HepG2 (cell line): ENCODE data around the gene SLC22A23. TPM values are rescaled to one million over a fixed set of nuclear protein-coding genes. Genes with fewer than 3 reads are reported as not detected.

Experiments used
- ATAC-seq: fragments of 200-7000 bp; cut with Tn5 transposase; 3 replicates; pipeline ENCODE4 v1.9.1; 2020; ENCODE audit warnings: mild to moderate bottlenecking, moderate library complexity
- BruUV-seq: library from RNA; stranded (reverse); fragments of 400-500 nt; replicated peaks from 2 replicates; lab custom pipeline; 2021; lab: Mats Ljungman, UMichigan
- CTCF ChIA-PET: fragments of 300-600 bp; formaldehyde crosslinking; extraction: SDS; loops from one replicate; lab custom pipeline; 2021; ENCODE audit warnings: low total read pairs, inconsistent platforms, low intra/inter-chr PET ratio; lab: Yijun Ruan, JAX
- POLR2A ChIA-PET: fragments of 350-600 bp; sonication (Branson Sonifier 250); formaldehyde crosslinking; loops from one replicate; lab custom pipeline; 2020; ENCODE audit warnings: antibody characterized with exemption, inconsistent platforms; lab: Yijun Ruan, JAX
- DNase-seq: peaks from one replicate; pipeline ENCODE4 v3.0.0-alpha.2; 2015; ENCODE audit warnings: low spot score
- FAIRE-seq: peaks from 3 replicates; lab custom pipeline; 2011; peaks lifted over from hg19 to GRCh38; lab: Jason Lieb, UNC
- H2AFZ ChIP-seq: one replicate; pipeline ENCODE4 v1.6.1; 2011; ENCODE audit warnings: low read length, inconsistent platforms
- H3K27ac ChIP-seq: fragments of 300-600 bp; 3 replicates; pipeline ENCODE4 v1.8.0; 2011; ENCODE audit warnings: mixed run types, mild to moderate bottlenecking, mixed read lengths, low read length, inconsistent platforms; ENCODE audit not compliant: insufficient read depth; ENCODE audit errors: extremely low read length
- H3K27me3 ChIP-seq, 2 experiments: fragments of 200-600 bp in 1 of 2; 2 replicates in 1 of 2; 3 replicates in 1 of 2; pipeline versions ENCODE4 v1.6.0 to v1.8.0; 2011; ENCODE audit warnings: low read length in 2 of 2, mild to moderate bottlenecking in 2 of 2, moderate library complexity in 2 of 2, inconsistent platforms in 1 of 2; ENCODE audit not compliant: insufficient read depth in 2 of 2, control insufficient read depth in 1 of 2
- H3K36me3 ChIP-seq, 2 experiments: fragments of 200-600 bp in 1 of 2; replicated peaks in 1 of 2; 2 replicates in 1 of 2; 3 replicates in 1 of 2; pipeline versions ENCODE4 v1.5.1 to v1.8.0; 2011; ENCODE audit warnings: low read length in 2 of 2, inconsistent platforms in 1 of 2; ENCODE audit not compliant: insufficient read depth in 2 of 2, control insufficient read depth in 1 of 2
- H3K4me1 ChIP-seq: 2 replicates; pipeline ENCODE4 v1.5.1; 2012; ENCODE audit warnings: low read length, inconsistent platforms; ENCODE audit not compliant: insufficient read depth
- H3K4me2 ChIP-seq: 2 replicates; pipeline ENCODE4 v1.6.0; 2011; ENCODE audit warnings: low read depth, low read length, inconsistent platforms
- H3K4me3 ChIP-seq, 3 experiments: fragments of 200-600 bp in 1 of 3; sonication (generic), shearing (Covaris generic) in 1 of 3; replicated peaks in 1 of 3; 2 replicates each; pipeline ENCODE4 v1.5.1; 2011 to 2016; ENCODE audit warnings: low read length in 3 of 3, inconsistent platforms in 2 of 3, low read depth in 2 of 3, mild to moderate bottlenecking in 2 of 3, control low read depth in 1 of 3, mixed read lengths in 1 of 3; ENCODE audit not compliant: insufficient read depth in 1 of 3
- H3K79me2 ChIP-seq: one replicate; pipeline ENCODE4 v1.6.1; 2011; ENCODE audit warnings: low read length, inconsistent platforms; ENCODE audit not compliant: insufficient read depth
- H3K9ac ChIP-seq: 2 replicates; pipeline ENCODE4 v1.6.0; 2011; ENCODE audit warnings: mild to moderate bottlenecking, low read depth, low read length, inconsistent platforms; ENCODE audit not compliant: insufficient read depth
- H3K9me3 ChIP-seq: 2 replicates; pipeline ENCODE4 v1.5.1; 2012; ENCODE audit warnings: mild to moderate bottlenecking, low read length
- H4K20me1 ChIP-seq: 2 replicates; pipeline ENCODE4 v1.6.0; 2011; ENCODE audit warnings: inconsistent platforms, mild to moderate bottlenecking, low read length, moderate library complexity; ENCODE audit not compliant: insufficient read depth
- CAMTA2 ChIP-seq: sonication (generic); formaldehyde crosslinking; IDR thresholded peaks from 2 replicates; pipeline ENCODE4 v1.4.0; 2020; ENCODE audit warnings: mild to moderate bottlenecking, missing genetic modification reagents, borderline replicate concordance
- CREM ChIP-seq, 2 experiments: sonication (generic) in 1 of 2; formaldehyde crosslinking in 1 of 2; IDR thresholded peaks; 2 replicates each; pipeline versions ENCODE4 v1.4.0 to v1.6.1; 2016 to 2020; ENCODE audit warnings: antibody characterized with exemption in 1 of 2, mild to moderate bottlenecking in 1 of 2, missing genetic modification reagents in 1 of 2
- HMGA1 ChIP-seq: sonication (generic); formaldehyde crosslinking; conservative IDR thresholded peaks from 2 replicates; pipeline ENCODE4 v1.4.0; 2020; ENCODE audit warnings: missing genetic modification reagents
- HNRNPLL ChIP-seq: fragments of 200-400 bp; formaldehyde crosslinking; IDR thresholded peaks from 2 replicates; pipeline ENCODE4 v1.6.1; 2017; ENCODE audit warnings: mild to moderate bottlenecking, low read depth, low read length; ENCODE audit not compliant: poor library complexity, severe bottlenecking
- KLF13 ChIP-seq: sonication (generic); formaldehyde crosslinking; IDR thresholded peaks from 2 replicates; pipeline ENCODE4 v1.4.0; 2020; ENCODE audit warnings: mild to moderate bottlenecking, missing genetic modification reagents
- MYC ChIP-seq: sonication (generic); formaldehyde crosslinking; IDR thresholded peaks from 2 replicates; pipeline ENCODE4 v1.9.0; 2021; ENCODE audit warnings: missing genetic modification reagents, borderline replicate concordance
- POLR2AphosphoS5 ChIP-seq: IDR thresholded peaks from 2 replicates; pipeline ENCODE4 v1.6.1; 2012; ENCODE audit warnings: low read depth, low read length
- TCF12 ChIP-seq, 2 experiments: fragments of 450-650 bp in 1 of 2; sonication (generic) in 1 of 2; formaldehyde crosslinking in 1 of 2; IDR thresholded peaks; 2 replicates each; pipeline versions ENCODE4 v1.6.1 to v1.8.0; 2017 to 2022; ENCODE audit warnings: antibody characterized with exemption in 1 of 2, mild to moderate bottlenecking in 1 of 2, missing genetic modification reagents in 1 of 2, moderate library complexity in 1 of 2
- U2AF2 ChIP-seq: fragments of 200-400 bp; formaldehyde crosslinking; IDR thresholded peaks from 2 replicates; pipeline ENCODE4 v1.6.1; 2017; ENCODE audit warnings: low read depth, mild to moderate bottlenecking, low read length
- ZFP41 ChIP-seq: sonication (generic); formaldehyde crosslinking; IDR thresholded peaks from 2 replicates; pipeline ENCODE4 v1.4.0; 2020; ENCODE audit warnings: mild to moderate bottlenecking, missing genetic modification reagents, borderline replicate concordance
- ZMYM3 ChIP-seq: sonication (generic); formaldehyde crosslinking; IDR thresholded peaks from 2 replicates; pipeline ENCODE4 v1.5.1; 2020; ENCODE audit warnings: mild to moderate bottlenecking, missing genetic modification reagents
- ZNF232 ChIP-seq: sonication (generic); formaldehyde crosslinking; IDR thresholded peaks from 2 replicates; pipeline ENCODE4 v1.4.0; 2020; ENCODE audit warnings: missing genetic modification reagents, borderline replicate concordance
- ZNF30 ChIP-seq: sonication (generic); formaldehyde crosslinking; IDR thresholded peaks from 2 replicates; pipeline ENCODE4 v1.5.0; 2020; ENCODE audit warnings: mild to moderate bottlenecking, missing genetic modification reagents
- ZNF326 ChIP-seq: sonication (generic); formaldehyde crosslinking; IDR thresholded peaks from 2 replicates; pipeline ENCODE4 v1.4.0; 2020; ENCODE audit warnings: missing genetic modification reagents, borderline replicate concordance
- ZNF33A ChIP-seq: sonication (generic); formaldehyde crosslinking; IDR thresholded peaks from 2 replicates; pipeline ENCODE4 v1.5.1; 2020; ENCODE audit warnings: missing genetic modification reagents, mild to moderate bottlenecking, moderate library complexity, borderline replicate concordance
- WGBS: methylation state at CpG from one replicate; pipeline ENCODE4 v1.1.6; 2017; ENCODE audit warnings: low lambda C conversion rate; 5-methylcytosine and 5-hydroxymethylcytosine counted together
- in situ Hi-C: cut with HindIII; loops from 2 replicates; pipeline ENCODE4 v1.10.0; 2017; ENCODE audit warnings: low pct_unique_long_range_greater_than_20kb; ENCODE audit not compliant: extremely low pct_ligation_motif_present
- intact Hi-C: fragments of 100-400 bp; cut with micrococcal nuclease; formaldehyde crosslinking; loops from one replicate; pipeline ENCODE4 v1.10.0; 2022; ENCODE audit not compliant: unreplicated experiment
- polyA plus RNA-seq, 8 experiments: library from polyadenylated mRNA; depleted of rRNA in 3 of 8; stranded (reverse) in 7 of 8; unstranded in 1 of 8; fragments of >200 nt; fragmentation: Illumina TruSeq in 4 of 8; extraction: Trizol in 4 of 8; gene quantifications; 2 replicates each; pipeline versions ENCODE4 v1.2.1 to v1.2.3, GENCODE V29; 2011 to 2016; ENCODE audit warnings: low read depth in 4 of 8, missing spikeins in 1 of 8, mixed read lengths in 1 of 8; ENCODE audit not compliant: insufficient read depth in 1 of 8
- total RNA-seq, 5 experiments: library from RNA; depleted of rRNA; stranded (reverse); fragments of >200 nt; fragmentation: Illumina TruSeq; extraction: Trizol; gene quantifications; 2 replicates each; pipeline ENCODE4 v1.2.3, GENCODE V29; 2016; ENCODE audit warnings: low read depth in 1 of 5
- TF ChIP-seq, protein P1 (sequence below): IDR thresholded peaks from 2 replicates; pipeline ENCODE4 v1.6.1; 2012; ENCODE audit warnings: low read depth, low read length, improper control_type of control experiment
- TF ChIP-seq, protein P2 (sequence below): sonication (generic); formaldehyde crosslinking; conservative IDR thresholded peaks from 2 replicates; pipeline ENCODE4 v1.4.0; 2020; ENCODE audit warnings: missing genetic modification reagents
- TF ChIP-seq, protein P3 (sequence below): sonication (generic); formaldehyde crosslinking; IDR thresholded peaks from 2 replicates; pipeline ENCODE4 v1.8.0; 2023; ENCODE audit warnings: mild to moderate bottlenecking, missing genetic modification reagents
- TF ChIP-seq, protein P4 (sequence below): IDR thresholded peaks from 2 replicates; pipeline ENCODE4 v1.6.1; 2012; ENCODE audit warnings: inconsistent platforms
- TF ChIP-seq, protein P5 (sequence below): sonication (generic); formaldehyde crosslinking; IDR thresholded peaks from 2 replicates; pipeline ENCODE4 v1.4.0; 2020; ENCODE audit warnings: mild to moderate bottlenecking, missing genetic modification reagents

SLC22A23 gene
- total and polyA plus RNA-seq, 2 of the 13 experiments (the other 11 are each of a cell fraction or from before 2014, with no cell fraction given), result 11.8 to 17.5 TPM

DNA sequence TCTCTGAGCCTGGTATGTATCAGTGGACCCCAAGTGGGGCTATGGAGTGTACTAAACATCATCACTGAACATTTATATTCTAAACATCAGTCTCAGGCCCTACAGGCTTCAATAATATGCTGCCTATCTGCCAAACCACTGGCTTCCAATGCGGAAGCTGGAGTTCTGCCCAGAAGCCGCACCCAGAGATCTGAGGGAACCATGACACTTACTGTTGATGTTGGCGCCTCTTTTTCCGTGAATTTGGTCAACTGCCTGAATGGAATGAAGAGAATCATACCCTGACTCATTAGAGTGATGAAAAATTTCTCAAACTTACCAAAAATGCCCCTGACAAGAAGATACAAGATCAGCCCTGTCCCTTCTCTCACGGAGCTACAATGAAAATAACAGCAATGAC lies 66.2 kb downstream of the SLC22A23 start:
- CTCF ChIA-PET, result no interaction called here
- H3K9me3 ChIP-seq, result no peaks in the 10 kb centered on the region
- over 99% methylated on average over 5 of the region's 5 CpGs for WGBS
- TF ChIP-seq POLR2AphosphoS5 (no peak), HNRNPLL (no peak), HMGA1 (CRISPR knock-in tag) (no peak), MYC (CRISPR knock-in tag) (no peak), ZMYM3 (CRISPR knock-in tag) (no peak), TCF12 (IDR thresholded peaks at IDR 0.05) (no peak), TCF12 (CRISPR knock-in tag; IDR thresholded peaks at IDR 0.05) (no peak), U2AF2 (no peak), ZNF30 (CRISPR knock-in tag) (no peak), ZFP41 (CRISPR knock-in tag) (no peak), CAMTA2 (CRISPR knock-in tag) (no peak), ZNF326 (CRISPR knock-in tag) (no peak), ZNF33A (CRISPR knock-in tag) (no peak), ZNF232 (CRISPR knock-in tag) (no peak), KLF13 (CRISPR knock-in tag) (no peak), CREM (IDR thresholded peaks at IDR 0.05) (no peak), CREM (CRISPR knock-in tag; IDR thresholded peaks at IDR 0.05) (no peak)
- TF ChIP-seq, protein P1, sequence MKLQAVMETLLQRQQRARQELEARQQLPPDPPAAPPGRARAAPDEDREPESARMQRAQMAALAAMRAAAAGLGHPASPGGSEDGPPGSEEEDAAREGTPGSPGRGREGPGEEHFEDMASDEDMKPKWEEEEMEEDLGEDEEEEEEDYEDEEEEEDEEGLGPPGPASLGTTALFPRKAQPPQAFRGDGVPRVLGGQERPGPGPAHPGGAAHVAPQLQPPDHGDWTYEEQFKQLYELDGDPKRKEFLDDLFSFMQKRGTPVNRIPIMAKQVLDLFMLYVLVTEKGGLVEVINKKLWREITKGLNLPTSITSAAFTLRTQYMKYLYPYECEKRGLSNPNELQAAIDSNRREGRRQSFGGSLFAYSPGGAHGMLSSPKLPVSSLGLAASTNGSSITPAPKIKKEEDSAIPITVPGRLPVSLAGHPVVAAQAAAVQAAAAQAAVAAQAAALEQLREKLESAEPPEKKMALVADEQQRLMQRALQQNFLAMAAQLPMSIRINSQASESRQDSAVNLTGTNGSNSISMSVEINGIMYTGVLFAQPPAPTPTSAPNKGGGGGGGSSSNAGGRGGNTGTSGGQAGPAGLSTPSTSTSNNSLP, result no peak
- TF ChIP-seq, protein P2, sequence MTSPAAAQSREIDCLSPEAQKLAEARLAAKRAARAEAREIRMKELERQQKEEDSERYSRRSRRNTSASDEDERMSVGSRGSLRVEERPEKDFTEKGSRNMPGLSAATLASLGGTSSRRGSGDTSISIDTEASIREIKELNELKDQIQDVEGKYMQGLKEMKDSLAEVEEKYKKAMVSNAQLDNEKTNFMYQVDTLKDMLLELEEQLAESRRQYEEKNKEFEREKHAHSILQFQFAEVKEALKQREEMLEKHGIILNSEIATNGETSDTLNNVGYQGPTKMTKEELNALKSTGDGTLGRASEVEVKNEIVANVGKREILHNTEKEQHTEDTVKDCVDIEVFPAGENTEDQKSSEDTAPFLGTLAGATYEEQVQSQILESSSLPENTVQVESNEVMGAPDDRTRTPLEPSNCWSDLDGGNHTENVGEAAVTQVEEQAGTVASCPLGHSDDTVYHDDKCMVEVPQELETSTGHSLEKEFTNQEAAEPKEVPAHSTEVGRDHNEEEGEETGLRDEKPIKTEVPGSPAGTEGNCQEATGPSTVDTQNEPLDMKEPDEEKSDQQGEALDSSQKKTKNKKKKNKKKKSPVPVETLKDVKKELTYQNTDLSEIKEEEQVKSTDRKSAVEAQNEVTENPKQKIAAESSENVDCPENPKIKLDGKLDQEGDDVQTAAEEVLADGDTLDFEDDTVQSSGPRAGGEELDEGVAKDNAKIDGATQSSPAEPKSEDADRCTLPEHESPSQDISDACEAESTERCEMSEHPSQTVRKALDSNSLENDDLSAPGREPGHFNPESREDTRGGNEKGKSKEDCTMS, result no peak
- TF ChIP-seq, protein P3, sequence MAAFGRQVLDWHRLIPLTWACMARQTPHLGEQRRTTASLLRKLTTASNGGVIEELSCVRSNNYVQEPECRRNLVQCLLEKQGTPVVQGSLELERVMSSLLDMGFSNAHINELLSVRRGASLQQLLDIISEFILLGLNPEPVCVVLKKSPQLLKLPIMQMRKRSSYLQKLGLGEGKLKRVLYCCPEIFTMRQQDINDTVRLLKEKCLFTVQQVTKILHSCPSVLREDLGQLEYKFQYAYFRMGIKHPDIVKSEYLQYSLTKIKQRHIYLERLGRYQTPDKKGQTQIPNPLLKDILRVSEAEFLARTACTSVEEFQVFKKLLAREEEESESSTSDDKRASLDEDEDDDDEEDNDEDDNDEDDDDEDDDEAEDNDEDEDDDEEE (CRISPR knock-in tag), result no peak
- TF ChIP-seq, protein P4, sequence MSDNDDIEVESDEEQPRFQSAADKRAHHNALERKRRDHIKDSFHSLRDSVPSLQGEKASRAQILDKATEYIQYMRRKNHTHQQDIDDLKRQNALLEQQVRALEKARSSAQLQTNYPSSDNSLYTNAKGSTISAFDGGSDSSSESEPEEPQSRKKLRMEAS, result no peak
- TF ChIP-seq, protein P5, sequence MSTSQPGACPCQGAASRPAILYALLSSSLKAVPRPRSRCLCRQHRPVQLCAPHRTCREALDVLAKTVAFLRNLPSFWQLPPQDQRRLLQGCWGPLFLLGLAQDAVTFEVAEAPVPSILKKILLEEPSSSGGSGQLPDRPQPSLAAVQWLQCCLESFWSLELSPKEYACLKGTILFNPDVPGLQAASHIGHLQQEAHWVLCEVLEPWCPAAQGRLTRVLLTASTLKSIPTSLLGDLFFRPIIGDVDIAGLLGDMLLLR (CRISPR knock-in tag), result no peak
- no peak overlapping the region for H3K9ac ChIP-seq
- no peak overlapping the region for H3K27ac ChIP-seq
- H3K36me3 ChIP-seq, result peaks cover 24 to 79% of the 10 kb centered on the region in 2 experiments
- in situ Hi-C loops, result no loop called here
- FAIRE-seq, result no peak
- H3K4me3 ChIP-seq, result no peak overlapping the region
- intact Hi-C loops, result no loop called here
- peaks cover 24% of the 10 kb centered on the region for H3K4me1 ChIP-seq
- H4K20me1 ChIP-seq, result no peaks in the 10 kb centered on the region
- no peaks in the 10 kb centered on the region for H3K27me3 ChIP-seq
- H2AFZ ChIP-seq, result no peak overlapping the region
- no peak for ATAC-seq
- H3K79me2 ChIP-seq, result peaks cover 58% of the 10 kb centered on the region
- POLR2A ChIA-PET, result no interaction called here
- no peak for DNase-seq
- H3K4me2 ChIP-seq, result no peak overlapping the region
- TSS peak; percentile 9 for BruUV-seq
